Upper lobe of left lung (tissue), 4 donors: ENCODE results near the gene RIPOR2.

Experiments used
- CTCF ChIP-seq, 6 experiments: fragments of 450-650 bp in 4 of 6; fragments of 200-600 bp in 2 of 6; sonication (generic) in 2 of 6; IDR thresholded peaks; one replicate each; pipeline ENCODE4 v1.5.1; 2016 to 2019; ENCODE audit warnings: antibody characterized with exemption in 6 of 6
- POLR2A ChIP-seq, 4 donors: fragments of 450-650 bp; IDR thresholded peaks; one replicate each; pipeline ENCODE4 v1.5.1; 2016 to 2017; ENCODE audit warnings: antibody characterized with exemption in 4 of 4, mild to moderate bottlenecking in 2 of 4

DNA sequence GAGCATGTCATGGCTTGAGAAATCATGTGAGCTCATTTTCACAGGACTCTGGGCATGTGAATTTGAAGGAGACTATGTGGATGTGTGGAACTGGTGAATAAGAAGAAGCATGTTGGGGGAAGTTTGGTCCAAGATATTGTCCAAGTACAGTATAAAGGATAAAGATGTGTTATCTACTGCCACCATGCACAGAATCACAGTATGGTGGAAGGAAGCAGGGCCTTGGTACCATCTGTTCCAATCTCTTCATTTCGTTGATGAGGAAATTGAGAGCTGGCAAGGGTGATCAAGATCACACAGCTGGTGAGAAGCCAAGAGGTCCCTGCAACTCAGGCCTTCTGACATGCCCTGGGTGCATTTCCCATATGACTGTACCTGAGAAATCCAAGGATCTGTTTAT is 31.5 kb upstream of the RIPOR2 start:
- TF ChIP-seq CTCF (IDR thresholded peaks at IDR 0.05): no peak
- TF ChIP-seq POLR2A (IDR thresholded peaks at IDR 0.05): no peak
